Muscle of leg (tissue), 11 donors: ENCODE data around the gene MATR3. TPM values are rescaled to one million over a fixed set of nuclear protein-coding genes. Genes with fewer than 3 reads are reported as not detected.

Experiments
- DNase-seq: peaks from one replicate; pipeline ENCODE4 v3.0.0; 2013
- H3K27ac ChIP-seq: one replicate; pipeline ENCODE4 v1.5.1; 2013; ENCODE audit warnings: mild to moderate bottlenecking, low read length, control low read depth
- H3K27me3 ChIP-seq: one replicate; pipeline ENCODE4 v1.6.1; 2013; ENCODE audit warnings: low read length; ENCODE audit not compliant: control insufficient read depth, insufficient read depth
- H3K36me3 ChIP-seq: one replicate; pipeline ENCODE4 v1.6.1; 2013; ENCODE audit warnings: low read length; ENCODE audit not compliant: control insufficient read depth, insufficient read depth
- H3K4me1 ChIP-seq: one replicate; pipeline ENCODE4 v1.6.1; 2013; ENCODE audit warnings: low read length; ENCODE audit not compliant: control insufficient read depth, insufficient read depth
- H3K4me3 ChIP-seq: one replicate; pipeline ENCODE4 v1.5.1; 2013; ENCODE audit warnings: low read length, control low read depth
- H3K9me3 ChIP-seq: replicated peaks from 2 replicates; pipeline ENCODE4 v1.6.1; 2013; ENCODE audit warnings: low read depth, low read length; ENCODE audit not compliant: control insufficient read depth
- WGBS: methylation state at CpG from one replicate; pipeline ENCODE4 v1.1.5; 2013; ENCODE audit warnings: missing lambda C conversion rate; ENCODE audit not compliant: insufficient coverage; 5-methylcytosine and 5-hydroxymethylcytosine counted together
- polyA plus RNA-seq, 8 donors: library from polyadenylated mRNA; unstranded; fragments of 120-200 nt; gene quantifications; one replicate each; pipeline versions ENCODE4 v1.2.1 to v1.2.3, GENCODE V29; 2013; ENCODE audit warnings: inconsistent platforms in 1 of 8, low replicate concordance in 1 of 8; ENCODE audit not compliant: insufficient read length in 8 of 8, insufficient read depth in 1 of 8
- total RNA-seq: library from RNA; stranded (reverse); fragments of 120-200 nt; gene quantifications from one replicate; pipeline ENCODE4 v1.2.4, GENCODE V29; 2013

MATR3 gene
- total and polyA plus RNA-seq, 9 donors = 255 to 369 (median 304) TPM

- no peak overlapping the region for H3K27ac ChIP-seq
- H3K4me1 ChIP-seq = peaks cover 19% of the 10 kb centered on the region
- no peaks in the 10 kb centered on the region for H3K27me3 ChIP-seq
- DNase-seq = no peak
- H3K9me3 ChIP-seq = no peaks in the 10 kb centered on the region
- WGBS = 82% methylated on average over 4 of the region's 12 CpGs
- no peak overlapping the region for H3K4me3 ChIP-seq
- peaks cover 2% of the 10 kb centered on the region for H3K36me3 ChIP-seq
Observed at GRCh38 chr5:139296862-139297326, 3.4 kb downstream of the MATR3 start.

GRCh38 chr5:139297439-139298133 is 4.0 kb downstream of the MATR3 start:
- WGBS = no CpG with 5 or more reads among the region's 2 CpGs
- Histone ChIP-seq H3K4me3 (no peak overlapping the region), H3K4me1 (peaks cover 19% of the 10 kb centered on the region), H3K36me3 (peaks cover 4% of the 10 kb centered on the region), H3K27ac (no peak overlapping the region), H3K9me3 (no peaks in the 10 kb centered on the region), H3K27me3 (no peaks in the 10 kb centered on the region)
- DNase-seq = no peak

- no peak overlapping the region for H3K27ac ChIP-seq
- no peaks in the 10 kb centered on the region for H3K27me3 ChIP-seq
- H3K4me3 ChIP-seq = no peak overlapping the region
- DNase-seq = no peak
- H3K36me3 ChIP-seq = peaks cover 4% of the 10 kb centered on the region
- H3K4me1 ChIP-seq = peaks cover 15% of the 10 kb centered on the region
- WGBS = 72% methylated on average over 3 of the region's 11 CpGs
- no peaks in the 10 kb centered on the region for H3K9me3 ChIP-seq
Observed at GRCh38 chr5:139298242-139298641, 4.7 kb downstream of the MATR3 start.

- Histone ChIP-seq H3K36me3 (peaks cover 4% of the 10 kb centered on the region), H3K9me3 (no peaks in the 10 kb centered on the region), H3K27me3 (no peaks in the 10 kb centered on the region), H3K4me1 (peaks cover 14% of the 10 kb centered on the region), H3K4me3 (no peak overlapping the region), H3K27ac (no peak overlapping the region)
- 68% methylated on average over 3 of the region's 4 CpGs for WGBS
- no peak for DNase-seq
Observed at GRCh38 chr5:139299486-139299885, 5.9 kb downstream of the MATR3 start.

GRCh38 chr5:139301808-139302499 is 8.4 kb downstream of the MATR3 start:
- WGBS = 70% methylated on average over 2 of the region's 7 CpGs
- H3K4me1 ChIP-seq = peaks cover 7% of the 10 kb centered on the region

GRCh38 chr5:139304391-139305324 is 11.1 kb downstream of the MATR3 start:
- H3K4me3 ChIP-seq = no peak overlapping the region
- no peak for DNase-seq
- no peak overlapping the region for H3K27ac ChIP-seq
- peaks cover 6% of the 10 kb centered on the region for H3K36me3 ChIP-seq
- WGBS = 60% methylated on average over 1 of the region's 3 CpGs
- peaks cover 3% of the 10 kb centered on the region for H3K4me1 ChIP-seq
- H3K9me3 ChIP-seq = no peaks in the 10 kb centered on the region
- no peaks in the 10 kb centered on the region for H3K27me3 ChIP-seq

More at GRCh38 chr5:139301808-139302499, 8.4 kb downstream of the MATR3 start:
- Histone ChIP-seq H3K9me3 (no peaks in the 10 kb centered on the region), H3K27me3 (no peaks in the 10 kb centered on the region), H3K36me3 (peaks cover 4% of the 10 kb centered on the region), H3K4me3 (no peak overlapping the region), H3K27ac (no peak overlapping the region)
- DNase-seq = no peak

GRCh38 chr5:139306197-139306596 is 12.7 kb downstream of the MATR3 start:
- no peaks in the 10 kb centered on the region for H3K9me3 ChIP-seq
- no CpG with 5 or more reads among the region's 1 CpG for WGBS
- H3K36me3 ChIP-seq = peaks cover 6% of the 10 kb centered on the region
- H3K4me1 ChIP-seq = no peaks in the 10 kb centered on the region
- H3K4me3 ChIP-seq = no peak overlapping the region
- H3K27me3 ChIP-seq = no peaks in the 10 kb centered on the region
- H3K27ac ChIP-seq = no peak overlapping the region
- no peak for DNase-seq

GRCh38 chr5:139306628-139307379 is 13.3 kb downstream of the MATR3 start:
- no peaks in the 10 kb centered on the region for H3K27me3 ChIP-seq
- no peaks in the 10 kb centered on the region for H3K4me1 ChIP-seq
- H3K4me3 ChIP-seq = no peak overlapping the region
- peaks cover 5% of the 10 kb centered on the region for H3K36me3 ChIP-seq
- H3K27ac ChIP-seq = no peak overlapping the region
- DNase-seq = no peak
- WGBS = no CpG with 5 or more reads among the region's 3 CpGs
- no peaks in the 10 kb centered on the region for H3K9me3 ChIP-seq

- no peak for DNase-seq
- Histone ChIP-seq H3K4me1 (peaks cover 2% of the 10 kb centered on the region), H3K4me3 (no peak overlapping the region), H3K27me3 (no peaks in the 10 kb centered on the region), H3K27ac (no peak overlapping the region), H3K9me3 (no peaks in the 10 kb centered on the region), H3K36me3 (peaks cover 6% of the 10 kb centered on the region)
Observed at GRCh38 chr5:139308797-139309196, 15.3 kb downstream of the MATR3 start.
